ENCODE results near the gene PLRG1. TPM values are rescaled to one million over a fixed set of nuclear protein-coding genes. Genes with fewer than 3 reads are reported as not detected.

PLRG1 gene
- total RNA-seq, result 87.8 and 154 TPM in 2 replicates

DNA sequence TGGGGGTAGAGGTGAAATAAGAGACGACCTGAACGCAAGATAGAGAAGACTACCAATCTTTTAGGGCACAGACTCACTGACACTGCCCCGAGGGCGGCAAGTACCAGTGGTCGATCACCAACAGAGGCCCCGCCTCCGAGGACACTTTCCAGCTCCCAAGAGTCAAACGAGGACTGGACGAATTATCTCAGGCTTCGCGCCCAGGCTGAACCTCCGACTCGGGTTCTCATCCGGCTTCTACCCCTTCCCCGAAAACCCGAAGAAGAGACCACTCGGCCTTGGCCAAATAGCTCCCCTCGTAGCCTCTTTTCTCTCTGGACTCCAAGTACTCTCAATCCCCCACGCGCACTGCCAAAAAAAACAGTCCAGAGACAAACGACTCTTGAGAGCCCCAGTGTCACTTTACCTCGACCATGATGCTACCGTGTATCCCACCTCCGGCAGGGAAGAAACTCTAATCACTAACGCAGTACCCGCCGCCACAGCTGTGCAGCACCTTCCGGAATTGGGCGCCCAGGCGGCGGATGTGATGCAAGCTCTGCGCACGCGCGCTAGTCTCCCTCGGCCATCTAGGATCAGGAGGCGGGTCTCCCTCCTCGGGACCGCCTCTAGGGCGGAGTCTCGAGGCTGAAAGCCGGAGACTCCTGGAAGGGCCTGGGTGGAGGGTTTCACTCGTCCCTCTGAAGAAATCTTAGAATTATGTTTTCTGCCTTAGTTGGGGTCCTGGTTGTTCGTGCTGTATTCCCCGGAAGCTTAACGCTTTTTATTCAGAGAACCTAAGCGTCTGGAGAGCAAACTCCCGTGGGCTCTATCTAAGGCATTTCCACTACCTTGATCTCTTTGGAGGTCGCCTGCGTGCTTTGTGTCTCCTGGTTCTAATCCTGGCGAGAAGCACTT, at the start of gene PLRG1:
PLRG1 (minus strand) TSS at position 507 of the 897 bp plus-strand sequence; CDS start at position 415, 92 bp downstream.

GRCh38 chr4:154590329-154591006, 40.3 kb upstream of the PLRG1 start, which contains the start of gene FGA:
Gene FGA (minus strand): TSS chr4:154590742. CDS start chr4:154590687, 55 bp downstream.

DNA sequence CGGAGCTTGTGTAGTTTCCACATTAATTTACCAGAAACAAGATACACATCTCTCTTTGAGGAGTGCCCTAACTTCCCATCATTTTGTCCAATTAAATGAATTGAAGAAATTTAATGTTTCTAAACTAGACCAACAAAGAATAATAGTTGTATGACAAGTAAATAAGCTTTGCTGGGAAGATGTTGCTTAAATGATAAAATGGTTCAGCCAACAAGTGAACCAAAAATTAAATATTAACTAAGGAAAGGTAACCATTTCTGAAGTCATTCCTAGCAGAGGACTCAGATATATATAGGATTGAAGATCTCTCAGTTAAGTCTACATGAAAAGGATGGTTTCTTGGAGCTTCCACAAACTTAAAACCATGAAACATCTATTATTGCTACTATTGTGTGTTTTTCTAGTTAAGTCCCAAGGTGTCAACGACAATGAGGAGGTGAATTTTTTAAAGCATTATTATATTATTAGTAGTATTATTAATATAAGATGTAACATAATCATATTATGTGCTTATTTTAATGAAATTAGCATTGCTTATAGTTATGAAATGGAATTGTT, 12.6 kb upstream of the PLRG1 start, which contains the start of gene FGB:
FGB (plus strand) TSS at position 315 of the 558 bp plus-strand sequence; CDS start at position 323, 8 bp downstream.

GRCh38 chr4:154491341-154492271, 58.6 kb downstream of the PLRG1 start, which contains the start of gene DCHS2:
Gene DCHS2 (minus strand): TSS chr4:154491799. CDS start chr4:154491355, 444 bp downstream.

Other genes starting within 250 kb of the PLRG1 start
- under 0.01 and 0.07 TPM in 2 replicates for gene DCHS2, start 58.6 kb downstream of the PLRG1 start, total RNA-seq
- not detected in 2 replicates for gene FGB, start 12.6 kb upstream of the PLRG1 start, total RNA-seq
- gene FGA, start 40.3 kb upstream of the PLRG1 start, total RNA-seq, result not detected in 2 replicates
- under 0.01 TPM in 1 of 2 replicates, not detected in the other for gene FGG, start 62.3 kb upstream of the PLRG1 start, total RNA-seq
- gene LRAT, start 193.6 kb upstream of the PLRG1 start, total RNA-seq, result 3.1 and 18.8 TPM in 2 replicates
- gene RBM46, start 230.9 kb upstream of the PLRG1 start, total RNA-seq, result 0.07 and 0.34 TPM in 2 replicates

Data from nasal cavity respiratory epithelium epithelial cell of viscerocranial mucosa (primary cell).